GM21423 (cell line): ENCODE measurements around the gene IPO13.

Experiments
- ATAC-seq: cut with Tn5 transposase; IDR thresholded peaks from one replicate; pipeline ENCODE4 v1.9.1; 2021; ENCODE audit warnings: mild to moderate bottlenecking, moderate library complexity; ENCODE audit not compliant: unreplicated experiment

The IPO13 gene

DNA sequence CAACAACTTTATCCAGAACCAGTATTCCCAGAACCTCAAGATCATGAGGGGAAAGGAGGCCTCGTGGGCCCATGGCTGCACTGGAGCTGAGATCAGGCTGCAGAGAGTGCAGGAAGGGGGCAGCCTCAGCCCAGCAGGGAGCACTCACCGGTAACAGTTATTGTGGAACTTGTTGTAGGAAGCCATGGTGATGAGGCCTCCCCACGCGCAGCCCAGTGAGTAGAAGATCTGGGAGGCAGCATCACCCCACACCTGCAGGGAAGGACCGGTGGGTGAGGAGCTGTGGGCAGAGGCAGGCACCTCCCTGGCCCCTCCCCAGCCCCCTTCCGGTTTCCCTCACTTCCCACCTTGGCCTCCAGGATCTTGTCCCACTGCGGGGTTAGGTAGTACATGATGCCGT lies 55.4 kb downstream of the IPO13 start:
- no peak for ATAC-seq

DNA sequence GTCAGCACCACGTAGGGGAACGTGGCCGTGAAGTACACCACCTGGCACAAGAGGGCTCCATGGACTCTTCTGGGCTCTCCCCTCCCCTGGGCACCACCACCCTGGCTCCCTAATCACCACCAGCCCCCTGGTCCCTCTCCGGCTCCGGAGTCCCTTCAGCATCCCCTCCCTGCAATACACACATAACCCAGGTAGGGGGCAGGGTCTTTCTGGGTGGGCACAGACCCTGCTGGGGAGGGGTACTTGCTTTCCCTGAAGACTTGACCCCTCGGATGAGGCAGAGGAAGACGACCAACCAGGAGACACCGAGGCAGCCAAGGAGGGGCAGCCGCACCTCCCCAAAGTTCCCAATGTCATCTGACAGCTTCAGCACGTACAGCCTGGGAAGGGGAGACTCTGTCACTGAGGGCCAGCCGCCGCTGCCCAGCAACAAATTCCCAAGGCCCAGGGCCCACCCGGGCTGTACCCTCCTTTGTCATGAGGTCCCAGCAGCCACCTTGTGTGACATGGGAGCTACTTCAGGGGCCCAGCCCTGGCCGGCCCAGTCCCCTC lies 55.9 kb downstream of the IPO13 start:
- no peak for ATAC-seq

DNA sequence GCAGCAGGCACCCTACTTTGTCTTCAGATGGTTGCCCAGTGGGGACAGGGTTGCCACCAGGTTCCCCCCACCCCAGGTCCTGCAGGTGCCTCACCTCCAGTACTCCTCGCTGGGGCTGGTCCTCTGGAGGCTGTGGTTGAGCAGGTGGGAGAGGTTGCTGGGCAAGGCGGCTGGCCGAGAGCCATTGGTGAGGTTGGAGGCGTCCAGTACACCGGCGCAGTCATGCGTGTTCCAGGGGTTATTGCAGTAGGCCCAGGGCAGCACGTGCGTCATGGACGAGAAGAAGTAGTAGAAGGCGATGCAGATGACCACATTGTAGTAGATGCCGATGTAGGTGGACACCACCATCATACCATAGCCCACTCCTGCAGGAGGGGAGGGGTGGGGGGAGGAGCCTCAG lies 61.5 kb downstream of the IPO13 start:
- ATAC-seq = no peak

DNA sequence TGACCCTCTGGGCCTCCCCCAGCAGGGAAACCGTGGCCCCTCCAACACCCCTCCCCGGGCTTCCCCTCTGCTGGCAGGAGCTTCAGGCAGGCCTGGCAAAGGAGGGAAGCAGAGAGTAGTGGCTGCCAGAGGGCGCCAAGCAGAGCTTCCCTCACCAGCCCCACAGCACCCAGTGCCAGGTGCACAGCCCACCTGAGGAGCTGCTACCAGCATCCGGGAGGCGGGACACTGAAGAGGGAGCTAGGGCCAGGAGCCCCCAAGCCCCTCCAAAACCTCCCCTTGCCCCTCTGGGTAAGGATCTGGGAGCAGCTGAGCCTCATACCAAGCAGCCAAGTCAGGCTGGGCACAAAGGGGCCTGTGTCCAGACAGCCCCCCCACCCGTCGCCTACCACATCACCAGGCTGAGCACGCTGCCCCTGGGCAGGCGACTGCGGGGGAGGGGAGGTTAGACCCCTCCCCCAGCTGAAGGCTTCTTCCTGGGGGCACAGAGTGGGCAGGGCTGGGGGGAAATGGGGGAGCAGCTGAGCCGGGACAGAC lies 64.3 kb downstream of the IPO13 start:
- ATAC-seq = no peak

DNA sequence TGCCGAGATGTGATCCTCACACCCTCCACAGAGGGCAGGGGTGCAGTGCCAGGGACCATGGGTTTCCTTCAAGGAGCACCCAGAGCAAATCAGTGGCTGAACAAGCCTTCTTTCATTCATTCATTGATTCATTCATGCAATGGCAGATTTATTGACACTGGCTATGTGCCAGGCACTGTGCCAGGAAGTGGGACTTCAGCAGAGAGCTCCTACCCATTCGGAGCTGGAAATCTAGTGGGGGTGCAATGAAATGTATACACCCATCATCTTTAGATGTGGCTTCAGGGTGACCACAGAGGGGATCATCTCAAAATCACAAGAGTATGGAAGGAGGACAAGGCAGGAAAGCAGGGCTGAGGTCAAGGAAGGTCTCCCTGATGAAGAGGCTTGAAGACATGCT lies 65.7 kb downstream of the IPO13 start:
- no peak for ATAC-seq

DNA sequence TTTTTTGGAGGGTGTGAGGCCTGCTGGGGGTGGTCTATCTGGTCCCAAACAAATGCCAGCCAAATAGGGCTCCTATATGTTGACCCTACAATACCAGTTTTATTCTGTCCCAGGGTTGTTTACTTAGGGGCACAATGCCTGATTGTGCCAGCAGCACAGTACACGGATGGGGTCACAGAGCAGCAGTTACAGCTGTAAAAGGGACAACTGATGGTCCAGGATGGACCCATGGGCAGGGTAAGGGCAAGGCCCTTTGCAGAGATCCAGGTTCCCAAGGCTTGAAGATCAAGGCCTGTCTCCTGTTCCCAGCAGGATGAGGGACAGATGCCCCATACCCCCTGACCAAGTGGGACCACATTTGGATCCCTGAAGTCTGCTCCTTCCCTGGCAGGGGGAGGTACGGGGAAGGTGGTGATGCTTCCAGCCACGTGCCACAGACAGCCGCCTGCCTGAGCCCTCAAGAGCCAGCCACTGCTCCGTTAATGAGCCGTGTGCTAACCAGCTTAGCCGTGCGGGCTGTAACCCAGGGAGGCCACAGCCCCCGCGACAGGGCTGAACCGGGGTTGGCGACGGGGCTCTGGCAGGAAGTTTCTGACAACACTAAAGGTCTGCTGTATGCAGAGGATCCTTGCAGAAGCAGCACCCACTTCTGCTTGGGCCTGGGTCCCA lies 66.3 kb downstream of the IPO13 start:
- no peak for ATAC-seq

DNA sequence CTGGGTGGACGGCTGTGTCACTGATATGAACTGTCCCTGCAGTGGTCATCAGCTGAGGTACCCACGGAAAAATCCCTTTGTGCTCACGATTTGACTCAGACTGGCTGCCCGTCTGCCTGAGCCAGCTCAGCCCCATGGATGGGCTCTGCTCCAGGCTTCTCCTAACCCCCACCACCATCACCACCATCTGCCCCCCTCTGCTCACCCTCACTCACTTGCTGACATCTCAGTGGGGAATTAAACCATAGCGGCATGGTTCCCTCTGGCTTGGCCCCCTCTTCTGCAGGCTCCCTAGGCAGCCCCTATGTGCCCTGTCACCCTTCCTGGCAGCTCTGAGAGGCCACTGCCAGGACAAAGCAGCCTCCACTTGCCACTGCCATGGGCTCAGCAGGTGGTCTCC lies 67.2 kb downstream of the IPO13 start:
- no peak for ATAC-seq

DNA sequence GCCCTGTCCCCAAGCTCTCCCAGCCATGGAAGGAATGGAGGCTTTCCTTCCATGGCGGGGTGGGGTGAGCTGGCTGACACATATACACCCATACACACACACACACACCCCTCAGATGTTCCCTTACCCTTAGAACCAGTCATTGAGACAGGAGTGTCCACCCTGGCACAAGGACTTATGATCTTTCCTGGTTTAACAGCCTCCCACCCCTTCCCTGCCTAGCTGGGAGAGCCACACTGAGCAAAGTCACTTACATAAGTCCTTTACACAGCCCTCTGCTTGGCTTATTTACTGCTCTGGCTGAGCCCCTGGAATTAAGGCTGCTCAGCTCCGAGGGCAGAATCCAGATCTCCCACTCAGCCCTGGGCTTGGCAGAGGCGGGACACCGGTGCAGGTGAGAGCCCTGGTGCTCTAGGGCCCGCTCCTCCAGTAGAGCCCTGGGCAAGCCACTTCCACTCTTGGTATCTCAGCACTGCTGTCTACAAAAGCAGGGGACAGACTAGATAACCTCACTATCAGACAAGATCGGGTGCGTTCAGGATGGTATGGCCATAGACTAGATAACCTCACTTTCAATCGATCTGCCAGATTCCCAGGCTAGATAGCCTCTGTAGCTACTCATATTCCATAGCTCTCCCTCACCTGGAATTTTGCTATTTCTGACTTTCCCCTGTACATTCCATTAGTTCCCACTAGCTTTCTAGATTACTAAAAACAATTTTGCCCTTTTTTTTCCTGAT lies 67.8 kb downstream of the IPO13 start:
- no peak for ATAC-seq

DNA sequence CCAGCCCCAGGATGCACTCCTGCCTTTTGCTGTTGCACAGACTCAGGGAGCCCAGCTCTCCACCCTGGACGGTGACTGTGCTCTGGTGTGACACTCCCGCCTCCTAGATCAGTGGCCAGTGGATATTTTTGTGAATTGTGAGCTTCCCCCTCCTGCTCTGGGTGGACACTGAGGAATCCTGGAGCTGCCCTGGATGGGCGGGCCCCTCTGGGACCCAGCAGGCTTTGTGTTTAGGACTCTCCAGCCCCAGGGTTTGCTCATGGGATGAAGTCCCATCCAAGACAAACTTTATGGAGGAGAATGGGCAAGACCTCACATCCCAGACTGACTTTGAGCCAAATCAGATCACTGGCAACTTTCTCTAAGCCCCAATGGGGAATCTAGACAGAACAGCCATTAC lies 68.5 kb downstream of the IPO13 start:
- ATAC-seq = no peak

DNA sequence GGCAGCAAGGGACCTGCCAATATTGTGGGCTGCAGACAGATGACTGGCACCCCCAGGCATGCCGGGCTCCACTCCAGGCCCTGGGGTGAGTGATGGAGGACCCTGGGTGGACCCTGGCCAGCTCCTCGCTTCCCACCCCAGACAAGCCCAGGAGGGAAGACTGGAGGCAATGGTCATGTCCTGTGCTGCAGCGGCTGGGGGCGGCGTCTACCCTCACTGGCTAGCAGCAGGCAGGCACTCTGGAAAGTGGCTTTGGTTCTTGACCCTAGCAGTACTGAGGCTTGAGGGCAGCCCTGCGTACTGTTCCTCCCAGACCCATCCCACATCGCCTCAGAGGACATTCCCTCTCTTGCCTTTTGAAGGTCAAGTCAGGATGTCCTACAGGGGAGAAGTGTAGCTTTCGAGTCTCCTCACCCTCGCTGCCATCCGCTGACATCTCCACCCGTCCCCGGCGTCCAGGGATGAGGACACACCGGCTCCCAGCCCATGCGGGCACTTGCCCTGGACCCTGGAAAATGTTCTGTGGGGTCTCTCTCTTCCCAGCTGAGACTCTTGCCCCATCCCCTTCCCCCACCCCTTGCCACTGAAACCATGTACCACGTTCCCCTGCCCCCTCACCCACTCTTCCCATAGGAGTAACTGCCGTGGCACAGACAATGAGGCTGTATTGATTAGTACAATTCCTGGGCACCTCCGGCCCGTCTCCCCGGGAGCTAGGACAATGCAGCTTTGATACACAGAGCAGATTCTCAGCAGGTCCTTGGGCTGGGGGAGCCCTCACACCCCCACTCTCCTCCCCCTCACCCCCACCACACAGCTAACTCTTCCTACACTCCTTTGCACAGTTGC lies 69.5 kb downstream of the IPO13 start:
- no peak for ATAC-seq

DNA sequence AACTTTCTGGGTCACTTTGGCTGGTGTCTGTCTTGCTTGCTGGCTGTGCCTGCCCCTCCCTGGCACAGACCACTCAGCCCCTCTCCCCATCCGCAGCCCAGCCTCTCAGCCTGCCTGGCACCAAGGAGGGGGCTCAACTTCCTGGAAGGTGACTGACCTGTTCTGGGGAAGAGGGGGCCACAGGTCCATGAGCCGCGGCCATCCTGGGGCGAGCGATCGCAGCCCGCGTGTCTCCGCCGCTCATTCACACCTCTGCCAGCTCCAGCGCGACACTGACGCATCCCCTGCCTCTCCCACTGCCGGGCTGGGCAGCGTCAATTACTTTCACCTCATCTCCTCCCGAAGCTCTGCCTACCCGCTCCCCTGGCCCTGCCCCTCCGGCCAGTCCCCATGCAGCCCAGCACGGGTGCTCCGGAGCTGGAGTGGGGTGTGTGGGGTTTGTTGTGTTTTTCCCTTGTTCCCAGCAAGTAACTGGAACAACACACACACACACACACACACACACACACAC lies 70.2 kb downstream of the IPO13 start:
- no peak for ATAC-seq
